GM23338 (cell line): ENCODE results near the gene MOXD1. TPM values are rescaled to one million over a fixed set of nuclear protein-coding genes. Genes with fewer than 3 reads are reported as not detected.

Experiments used
- ATAC-seq: fragments of 200-7000 bp; cut with Tn5 transposase; 3 replicates; pipeline ENCODE4 v1.9.1; 2020
- DNase-seq: peaks from one replicate; pipeline ENCODE4 v3.0.0-alpha.2; 2015; ENCODE audit warnings: low spot score
- H2AFZ ChIP-seq: fragments of 200-600 bp; sonication (generic); 2 replicates; pipeline ENCODE4 v1.8.0; 2016; ENCODE audit warnings: antibody characterized with exemption, mild to moderate bottlenecking, moderate library complexity
- H3F3A ChIP-seq: fragments of 200-600 bp; sonication (generic); replicated peaks from 2 replicates; pipeline ENCODE4 v1.8.0; 2017; ENCODE audit warnings: antibody characterized with exemption, mixed run types, low read depth
- H3K27ac ChIP-seq: fragments of 200-600 bp; sonication (generic); 2 replicates; pipeline ENCODE4 v1.6.1; 2016; ENCODE audit warnings: low read depth
- H3K27me3 ChIP-seq: fragments of 200-600 bp; sonication (generic); 2 replicates; pipeline ENCODE4 v1.8.0; 2016; ENCODE audit warnings: mild to moderate bottlenecking, mixed run types, moderate library complexity; ENCODE audit not compliant: insufficient read depth
- H3K36me3 ChIP-seq: fragments of 200-600 bp; sonication (generic); 2 replicates; pipeline ENCODE4 v1.8.0; 2016; ENCODE audit warnings: mild to moderate bottlenecking; ENCODE audit not compliant: insufficient read depth
- H3K4me1 ChIP-seq: fragments of 200-600 bp; sonication (generic); 2 replicates; pipeline ENCODE4 v1.8.0; 2016; ENCODE audit warnings: mild to moderate bottlenecking, moderate library complexity; ENCODE audit not compliant: insufficient read depth
- H3K4me2 ChIP-seq: fragments of 200-600 bp; sonication (generic); 2 replicates; pipeline ENCODE4 v1.7.1; 2017; ENCODE audit warnings: mixed run types
- H3K4me3 ChIP-seq: fragments of 200-600 bp; sonication (generic); 2 replicates; pipeline ENCODE4 v1.6.1; 2016; ENCODE audit warnings: mixed run types
- H3K79me2 ChIP-seq: fragments of 200-600 bp; sonication (generic); replicated peaks from 2 replicates; pipeline ENCODE4 v1.8.0; 2017; ENCODE audit warnings: mild to moderate bottlenecking; ENCODE audit not compliant: insufficient read depth
- H3K9me2 ChIP-seq: fragments of 200-600 bp; sonication (generic); 2 replicates; pipeline ENCODE4 v1.8.0; 2017; ENCODE audit not compliant: insufficient read depth
- H4K20me1 ChIP-seq: fragments of 200-600 bp; sonication (generic); replicated peaks from 2 replicates; pipeline ENCODE4 v1.8.0; 2017; ENCODE audit warnings: mild to moderate bottlenecking; ENCODE audit not compliant: insufficient read depth
- H3K27ac Mint-ChIP-seq: 2 replicates; pipeline ENCODE4 v1.8.0; 2020; ENCODE audit warnings: inconsistent platforms, mild to moderate bottlenecking, moderate library complexity, mixed read lengths
- H3K27me3 Mint-ChIP-seq: 3 replicates; pipeline ENCODE4 v1.8.0; 2022; ENCODE audit warnings: low read depth, mild to moderate bottlenecking, moderate library complexity, mixed read lengths, inconsistent platforms; ENCODE audit not compliant: insufficient read depth, poor library complexity
- H3K36me3 Mint-ChIP-seq: 3 replicates; pipeline ENCODE4 v1.8.0; 2021; ENCODE audit warnings: low read depth, mild to moderate bottlenecking, inconsistent platforms, moderate library complexity, mixed read lengths
- H3K4me1 Mint-ChIP-seq: 3 replicates; pipeline ENCODE4 v1.8.0; 2020; ENCODE audit warnings: mild to moderate bottlenecking, inconsistent platforms, mixed read lengths
- H3K4me3 Mint-ChIP-seq: 3 replicates; pipeline ENCODE4 v1.8.0; 2021; ENCODE audit warnings: moderate library complexity, mild to moderate bottlenecking, inconsistent platforms, mixed read lengths
- H3K9me3 Mint-ChIP-seq: 3 replicates; pipeline ENCODE4 v1.8.0; 2020; ENCODE audit warnings: moderate library complexity, mild to moderate bottlenecking, inconsistent platforms, mixed read lengths
- EZH2phosphoT487 ChIP-seq: fragments of 200-600 bp; sonication (generic); IDR thresholded peaks from one replicate; pipeline ENCODE4 v1.8.1; 2018; ENCODE audit warnings: antibody characterized with exemption; ENCODE audit not compliant: unreplicated experiment
- NANOG ChIP-seq: IDR thresholded peaks from 2 replicates; pipeline ENCODE4 v1.6.1; 2016; ENCODE audit warnings: antibody characterized with exemption, borderline replicate concordance
- POLR2AphosphoS5 ChIP-seq: IDR thresholded peaks from 2 replicates; pipeline ENCODE4 v1.6.1; 2016; ENCODE audit warnings: antibody characterized with exemption, low read depth
- STAT1 ChIP-seq: IDR thresholded peaks from one replicate; pipeline ENCODE4 v1.6.1; 2016; ENCODE audit warnings: antibody characterized with exemption; ENCODE audit not compliant: unreplicated experiment
- ZNF114 ChIP-seq: fragments of 250-450 bp; sonication (Bioruptor Pico); IDR thresholded peaks from 2 replicates; pipeline ENCODE4 v1.5.0; 2020; ENCODE audit warnings: mild to moderate bottlenecking, moderate library complexity
- ZNF331 ChIP-seq: fragments of 250-450 bp; sonication (Bioruptor Pico); IDR thresholded peaks from 2 replicates; pipeline ENCODE4 v1.5.0; 2020; ENCODE audit warnings: low read depth, mild to moderate bottlenecking, moderate library complexity
- polyA plus RNA-seq: library from polyadenylated mRNA; unstranded; fragments of >200 nt; fragmentation: Nextera tagmentation; extraction: Ambion mirVana; gene quantifications from 2 replicates; pipeline ENCODE4 v1.2.1, GENCODE V29; 2016
- total RNA-seq: library from RNA; depleted of rRNA; stranded (reverse); fragments of >200 nt; shearing (Covaris generic); gene quantifications from 2 replicates; pipeline ENCODE4 v1.2.3, GENCODE V29; 2014
- TF ChIP-seq, protein P1 (sequence below), 2 experiments: fragments of 200-600 bp in 1 of 2; sonication (generic) in 1 of 2; conservative IDR thresholded peaks; 2 replicates each; pipeline versions ENCODE4 v1.5.1 to v1.6.1; 2016 to 2017; ENCODE audit warnings: antibody characterized with exemption in 2 of 2, low read depth in 2 of 2, mild to moderate bottlenecking in 2 of 2, moderate library complexity in 1 of 2
- TF ChIP-seq, protein P2 (sequence below): IDR thresholded peaks from one replicate; pipeline ENCODE4 v1.6.1; 2018; ENCODE audit warnings: antibody characterized with exemption; ENCODE audit not compliant: unreplicated experiment

The MOXD1 gene
- total and polyA plus RNA-seq, 2 experiments from 2014 or later, result 1.7 to 4.3 TPM

- peaks cover 6% of the 10 kb centered on the region; the same call in 1 of the 3 replicates for H3K9me3 Mint-ChIP-seq
- Histone ChIP-seq H3K36me3 (no peaks in the 10 kb centered on the region), H3K4me3 (no peak overlapping the region), H3F3A (no peaks in the 10 kb centered on the region), H3K27ac (no peak overlapping the region), H3K4me2 (0 out of 2 replicates have a peak overlapping the region, but pooled peaks have one; percentile 14), H3K27me3 (no peaks in the 10 kb centered on the region), H4K20me1 (no peaks in the 10 kb centered on the region), H3K79me2 (no peaks in the 10 kb centered on the region), H3K9me2 (no peaks in the 10 kb centered on the region), H3K4me1 (peaks cover 11% of the 10 kb centered on the region), H2AFZ (peak overlapping the region; percentile 65)
- H3K27ac Mint-ChIP-seq, result peak overlapping the region; percentile 4; the same call in 1 of the 2 replicates
- DNase-seq (peak; percentile 21), ATAC-seq (peak; percentile 51)
- no peak overlapping the region for H3K4me3 Mint-ChIP-seq
- H3K36me3 Mint-ChIP-seq, result peaks cover 3% of the 10 kb centered on the region; the same call in 2 of the 3 replicates
- H3K4me1 Mint-ChIP-seq, result peaks cover 17% of the 10 kb centered on the region
- TF ChIP-seq STAT1 (no peak), EZH2phosphoT487 (no peak), ZNF331 (CRISPR knock-in tag) (no peak), ZNF114 (CRISPR knock-in tag) (no peak), NANOG (no peak), POLR2AphosphoS5 (no peak)
- TF ChIP-seq, protein P1, sequence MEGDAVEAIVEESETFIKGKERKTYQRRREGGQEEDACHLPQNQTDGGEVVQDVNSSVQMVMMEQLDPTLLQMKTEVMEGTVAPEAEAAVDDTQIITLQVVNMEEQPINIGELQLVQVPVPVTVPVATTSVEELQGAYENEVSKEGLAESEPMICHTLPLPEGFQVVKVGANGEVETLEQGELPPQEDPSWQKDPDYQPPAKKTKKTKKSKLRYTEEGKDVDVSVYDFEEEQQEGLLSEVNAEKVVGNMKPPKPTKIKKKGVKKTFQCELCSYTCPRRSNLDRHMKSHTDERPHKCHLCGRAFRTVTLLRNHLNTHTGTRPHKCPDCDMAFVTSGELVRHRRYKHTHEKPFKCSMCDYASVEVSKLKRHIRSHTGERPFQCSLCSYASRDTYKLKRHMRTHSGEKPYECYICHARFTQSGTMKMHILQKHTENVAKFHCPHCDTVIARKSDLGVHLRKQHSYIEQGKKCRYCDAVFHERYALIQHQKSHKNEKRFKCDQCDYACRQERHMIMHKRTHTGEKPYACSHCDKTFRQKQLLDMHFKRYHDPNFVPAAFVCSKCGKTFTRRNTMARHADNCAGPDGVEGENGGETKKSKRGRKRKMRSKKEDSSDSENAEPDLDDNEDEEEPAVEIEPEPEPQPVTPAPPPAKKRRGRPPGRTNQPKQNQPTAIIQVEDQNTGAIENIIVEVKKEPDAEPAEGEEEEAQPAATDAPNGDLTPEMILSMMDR (conservative IDR thresholded peaks at IDR 0.05; ENCODE audit: low read depth in 2 of 2), result no peak
- TF ChIP-seq, protein P2, sequence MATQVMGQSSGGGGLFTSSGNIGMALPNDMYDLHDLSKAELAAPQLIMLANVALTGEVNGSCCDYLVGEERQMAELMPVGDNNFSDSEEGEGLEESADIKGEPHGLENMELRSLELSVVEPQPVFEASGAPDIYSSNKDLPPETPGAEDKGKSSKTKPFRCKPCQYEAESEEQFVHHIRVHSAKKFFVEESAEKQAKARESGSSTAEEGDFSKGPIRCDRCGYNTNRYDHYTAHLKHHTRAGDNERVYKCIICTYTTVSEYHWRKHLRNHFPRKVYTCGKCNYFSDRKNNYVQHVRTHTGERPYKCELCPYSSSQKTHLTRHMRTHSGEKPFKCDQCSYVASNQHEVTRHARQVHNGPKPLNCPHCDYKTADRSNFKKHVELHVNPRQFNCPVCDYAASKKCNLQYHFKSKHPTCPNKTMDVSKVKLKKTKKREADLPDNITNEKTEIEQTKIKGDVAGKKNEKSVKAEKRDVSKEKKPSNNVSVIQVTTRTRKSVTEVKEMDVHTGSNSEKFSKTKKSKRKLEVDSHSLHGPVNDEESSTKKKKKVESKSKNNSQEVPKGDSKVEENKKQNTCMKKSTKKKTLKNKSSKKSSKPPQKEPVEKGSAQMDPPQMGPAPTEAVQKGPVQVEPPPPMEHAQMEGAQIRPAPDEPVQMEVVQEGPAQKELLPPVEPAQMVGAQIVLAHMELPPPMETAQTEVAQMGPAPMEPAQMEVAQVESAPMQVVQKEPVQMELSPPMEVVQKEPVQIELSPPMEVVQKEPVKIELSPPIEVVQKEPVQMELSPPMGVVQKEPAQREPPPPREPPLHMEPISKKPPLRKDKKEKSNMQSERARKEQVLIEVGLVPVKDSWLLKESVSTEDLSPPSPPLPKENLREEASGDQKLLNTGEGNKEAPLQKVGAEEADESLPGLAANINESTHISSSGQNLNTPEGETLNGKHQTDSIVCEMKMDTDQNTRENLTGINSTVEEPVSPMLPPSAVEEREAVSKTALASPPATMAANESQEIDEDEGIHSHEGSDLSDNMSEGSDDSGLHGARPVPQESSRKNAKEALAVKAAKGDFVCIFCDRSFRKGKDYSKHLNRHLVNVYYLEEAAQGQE, result no peak
- peaks cover 2% of the 10 kb centered on the region for H3K27me3 Mint-ChIP-seq
Observed at GRCh38 chr6:132391391-132392269, 9.6 kb downstream of the MOXD1 start.

DNA sequence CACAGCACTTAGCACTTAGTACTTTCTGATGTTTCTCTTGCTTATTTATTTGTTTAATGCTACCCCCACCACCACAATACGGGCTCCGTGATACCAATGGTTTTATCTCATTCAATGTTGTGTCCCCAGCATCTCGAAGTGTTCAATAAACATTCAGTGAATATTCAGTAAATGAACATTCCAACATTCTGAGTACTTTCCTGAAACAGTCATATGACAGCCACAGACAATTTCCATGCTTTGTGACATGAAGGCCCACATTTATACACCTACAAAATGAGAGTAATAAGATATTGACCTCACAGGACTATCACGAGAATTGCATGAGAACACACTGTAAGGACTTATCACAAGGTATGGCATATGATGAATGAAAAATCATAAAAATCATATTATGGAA, 10.8 kb downstream of the MOXD1 start:
- Histone ChIP-seq H3K79me2 (no peaks in the 10 kb centered on the region), H3K27me3 (no peaks in the 10 kb centered on the region), H3K4me2 (no peak overlapping the region), H3K27ac (no peak overlapping the region), H3K9me2 (no peaks in the 10 kb centered on the region), H3K36me3 (no peaks in the 10 kb centered on the region), H3K4me1 (peaks cover 11% of the 10 kb centered on the region), H4K20me1 (no peaks in the 10 kb centered on the region), H2AFZ (no peak overlapping the region), H3F3A (no peaks in the 10 kb centered on the region), H3K4me3 (no peak overlapping the region)
- ATAC-seq (no peak), DNase-seq (no peak)
- peaks cover 3% of the 10 kb centered on the region; the same call in 2 of the 3 replicates for H3K36me3 Mint-ChIP-seq
- no peak overlapping the region for H3K27ac Mint-ChIP-seq
- H3K27me3 Mint-ChIP-seq, result peaks cover 2% of the 10 kb centered on the region
- peaks cover 17% of the 10 kb centered on the region for H3K4me1 Mint-ChIP-seq
- no peak overlapping the region for H3K4me3 Mint-ChIP-seq
- peaks cover 6% of the 10 kb centered on the region; the same call in 1 of the 3 replicates for H3K9me3 Mint-ChIP-seq
- TF ChIP-seq, protein P1 (conservative IDR thresholded peaks at IDR 0.05; ENCODE audit: low read depth in 2 of 2), result no peak
